Measurements from ENCODE around the gene KIF18B.

DNA sequence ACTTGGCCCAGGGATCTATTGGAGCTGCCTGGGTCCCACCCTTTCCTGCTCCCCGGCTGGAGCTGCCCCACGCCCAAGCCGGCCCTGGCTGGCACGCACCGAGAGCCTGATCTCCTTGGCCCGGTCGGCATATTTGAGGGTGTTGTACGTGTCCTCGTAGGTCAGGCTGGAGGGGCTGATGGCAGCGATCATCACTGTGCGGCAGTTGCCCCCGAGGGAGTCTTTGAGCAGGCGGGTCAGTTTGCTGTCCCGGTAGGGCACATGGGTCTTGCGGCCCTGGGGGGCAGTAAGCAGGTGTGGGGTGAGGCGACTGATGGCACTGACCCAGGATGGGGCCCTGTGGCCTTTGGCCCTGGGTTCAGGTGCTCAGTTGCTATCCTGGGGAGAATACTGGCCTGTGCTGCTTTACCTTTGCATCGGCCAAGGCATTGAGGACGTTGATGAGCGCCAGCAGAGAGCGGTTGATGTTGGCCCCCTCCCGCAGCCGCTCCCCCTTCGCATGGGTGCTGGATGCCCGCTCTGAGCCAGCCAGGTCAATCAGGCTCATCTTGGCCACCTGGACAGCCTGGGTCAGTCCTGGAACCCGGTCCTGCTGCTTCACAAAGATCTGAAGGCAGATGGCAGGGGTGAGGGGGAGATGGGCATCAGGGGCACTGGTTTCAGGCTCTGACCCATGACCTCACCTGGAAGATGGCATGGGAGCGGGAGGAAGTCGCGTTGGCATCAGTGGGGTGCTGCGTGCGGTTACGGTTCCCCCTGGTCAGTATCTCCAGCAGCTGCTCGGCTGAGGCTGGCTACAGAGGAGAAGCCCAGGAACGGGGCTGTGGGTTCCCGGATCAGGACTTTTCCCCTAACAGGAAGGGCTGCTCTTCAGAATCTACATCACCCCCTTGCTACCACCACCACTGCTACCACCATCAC lies 13.5 kb downstream of the KIF18B start:
- no peak for TF ChIP-seq ZNF274 (IDR thresholded peaks at IDR 0.05; ENCODE audit: low read depth, low read length)
- no peak for TF ChIP-seq YY1 (IDR thresholded peaks at IDR 0.05; ENCODE audit: insufficient read depth, insufficient read length)
- TF ChIP-seq SUZ12 (IDR thresholded peaks at IDR 0.05; ENCODE audit: extremely low read depth, insufficient read depth, insufficient read length), result no peak

All from NT2/D1 (cell line).